H9 (cell line): Measurements from ENCODE around the gene ENTPD6. TPM values are rescaled to one million over a fixed set of nuclear protein-coding genes. Genes with fewer than 3 reads are reported as not detected.

Experiments
- DNase-seq: peaks from one replicate; pipeline ENCODE4 v3.0.0-alpha.2; 2017
- H2AFZ ChIP-seq: one replicate; pipeline ENCODE4 v1.6.1; 2013; ENCODE audit warnings: mild to moderate bottlenecking, low read length, control low read depth, moderate library complexity
- H2AK5ac ChIP-seq: 2 replicates; pipeline ENCODE4 v1.6.1; 2013; ENCODE audit warnings: low read length, control low read depth, mixed read lengths; ENCODE audit not compliant: insufficient read length
- H2BK120ac ChIP-seq: one replicate; pipeline ENCODE4 v1.6.1; 2013; ENCODE audit warnings: low read depth, mild to moderate bottlenecking, low read length, control low read depth, inconsistent platforms; ENCODE audit not compliant: poor library complexity, severe bottlenecking
- H2BK12ac ChIP-seq: 2 replicates; pipeline ENCODE4 v1.6.1; 2013; ENCODE audit warnings: low read length, control low read depth, mixed read lengths, low read depth; ENCODE audit not compliant: insufficient read length
- H2BK15ac ChIP-seq: 2 replicates; pipeline ENCODE4 v1.6.1; 2013; ENCODE audit warnings: low read depth, low read length, control low read depth
- H2BK20ac ChIP-seq: one replicate; pipeline ENCODE4 v1.6.1; 2013; ENCODE audit warnings: low read depth, mild to moderate bottlenecking, low read length, control low read depth, inconsistent platforms; ENCODE audit not compliant: poor library complexity, severe bottlenecking
- H2BK5ac ChIP-seq: 2 replicates; pipeline ENCODE4 v1.6.1; 2013; ENCODE audit warnings: low read length, control low read depth, mixed read lengths; ENCODE audit not compliant: insufficient read length
- H3K14ac ChIP-seq: 2 replicates; pipeline ENCODE4 v1.6.1; 2013; ENCODE audit warnings: low read length, control low read depth; ENCODE audit not compliant: insufficient read depth
- H3K18ac ChIP-seq: 2 replicates; pipeline ENCODE4 v1.6.1; 2013; ENCODE audit warnings: low read depth, mild to moderate bottlenecking, mixed read lengths, low read length, control low read depth; ENCODE audit not compliant: insufficient read length
- H3K23ac ChIP-seq: 2 replicates; pipeline ENCODE4 v1.6.1; 2013; ENCODE audit warnings: low read length, control low read depth, mixed read lengths, low read depth; ENCODE audit not compliant: insufficient read length
- H3K23me2 ChIP-seq: 2 replicates; pipeline ENCODE4 v1.6.1; 2013; ENCODE audit warnings: low read depth, mild to moderate bottlenecking, mixed read lengths, low read length, control low read depth; ENCODE audit not compliant: insufficient read length, poor library complexity, severe bottlenecking
- H3K27ac ChIP-seq: 2 replicates; pipeline ENCODE4 v1.5.1; 2013; ENCODE audit warnings: low read length, control low read depth, mixed read lengths, low read depth; ENCODE audit not compliant: insufficient read length
- H3K27me3 ChIP-seq: 2 replicates; pipeline ENCODE4 v1.6.1; 2013; ENCODE audit warnings: low read length, control low read depth, inconsistent platforms; ENCODE audit not compliant: insufficient read depth
- H3K4ac ChIP-seq: 2 replicates; pipeline ENCODE4 v1.6.1; 2013; ENCODE audit warnings: low read depth, mild to moderate bottlenecking, control low read depth, inconsistent platforms, low read length, moderate library complexity
- H3K4me1 ChIP-seq: 2 replicates; pipeline ENCODE4 v1.6.1; 2013; ENCODE audit warnings: low read length, control low read depth, inconsistent platforms; ENCODE audit not compliant: insufficient read depth
- H3K4me2 ChIP-seq: 2 replicates; pipeline ENCODE4 v1.6.1; 2013; ENCODE audit warnings: low read length, control low read depth, mixed read lengths; ENCODE audit not compliant: insufficient read length, insufficient read depth
- H3K56ac ChIP-seq: 2 replicates; pipeline ENCODE4 v1.6.1; 2013; ENCODE audit warnings: low read depth, mild to moderate bottlenecking, mixed read lengths, low read length, control low read depth; ENCODE audit not compliant: insufficient read length
- H3K79me1 ChIP-seq: 2 replicates; pipeline ENCODE4 v1.6.1; 2013; ENCODE audit warnings: low read depth, mild to moderate bottlenecking, moderate library complexity, low read length, control low read depth, inconsistent platforms; ENCODE audit not compliant: insufficient read depth, poor library complexity, severe bottlenecking
- H3K79me2 ChIP-seq: 2 replicates; pipeline ENCODE4 v1.6.1; 2013; ENCODE audit warnings: low read length, control low read depth, inconsistent platforms; ENCODE audit not compliant: insufficient read depth
- H3K9ac ChIP-seq: 2 replicates; pipeline ENCODE4 v1.6.1; 2013; ENCODE audit warnings: low read length, control low read depth, mixed read lengths; ENCODE audit not compliant: insufficient read length; ENCODE audit errors: extremely low read depth
- H3K9me3 ChIP-seq: one replicate; pipeline ENCODE4 v1.6.1; 2013; ENCODE audit warnings: low read depth, low read length, inconsistent platforms; ENCODE audit not compliant: control insufficient read depth
- H3T11ph ChIP-seq: one replicate; pipeline ENCODE4 v1.6.1; 2013; ENCODE audit warnings: mild to moderate bottlenecking, low read length, control low read depth, inconsistent platforms
- H4K20me1 ChIP-seq: one replicate; pipeline ENCODE4 v1.6.1; 2013; ENCODE audit not compliant: control insufficient read depth, insufficient read length, insufficient read depth
- H4K5ac ChIP-seq: 2 replicates; pipeline ENCODE4 v1.6.1; 2013; ENCODE audit warnings: low read depth, mild to moderate bottlenecking, mixed read lengths, low read length, control low read depth; ENCODE audit not compliant: insufficient read length
- H4K8ac ChIP-seq: replicated peaks from 2 replicates; pipeline ENCODE4 v1.6.1; 2013; ENCODE audit warnings: low read length, control low read depth, mixed read lengths, low read depth; ENCODE audit not compliant: insufficient read length
- H4K91ac ChIP-seq: 2 replicates; pipeline ENCODE4 v1.6.1; 2013; ENCODE audit warnings: low read depth, mild to moderate bottlenecking, moderate library complexity, mixed read lengths, low read length, control low read depth; ENCODE audit not compliant: insufficient read length
- H3K27ac Mint-ChIP-seq, 3 experiments: 2 replicates in 2 of 3; 3 replicates in 1 of 3; pipeline ENCODE4 v1.8.0; 2020 to 2021; ENCODE audit warnings: mixed read lengths in 3 of 3, mild to moderate bottlenecking in 1 of 3, moderate library complexity in 1 of 3
- H3K27me3 Mint-ChIP-seq: 2 replicates; pipeline ENCODE4 v1.8.0; 2021; ENCODE audit warnings: low read depth, mild to moderate bottlenecking, moderate library complexity, mixed read lengths
- H3K36me3 Mint-ChIP-seq, 3 experiments: 2 replicates in 2 of 3; 3 replicates in 1 of 3; pipeline ENCODE4 v1.8.0; 2020 to 2021; ENCODE audit warnings: low read depth in 3 of 3, mixed read lengths in 3 of 3; ENCODE audit not compliant: insufficient read depth in 1 of 3
- H3K4me1 Mint-ChIP-seq, 2 experiments: 2 replicates each; pipeline ENCODE4 v1.8.0; 2020; ENCODE audit warnings: mixed read lengths in 2 of 2
- H3K4me3 Mint-ChIP-seq, 2 experiments: 2 replicates in 1 of 2; 3 replicates in 1 of 2; pipeline ENCODE4 v1.8.0; 2020 to 2021; ENCODE audit warnings: mild to moderate bottlenecking in 2 of 2, mixed read lengths in 2 of 2, moderate library complexity in 1 of 2
- H3K9me3 Mint-ChIP-seq, 2 experiments: 2 replicates in 1 of 2; 3 replicates in 1 of 2; pipeline ENCODE4 v1.8.0; 2020; ENCODE audit warnings: mild to moderate bottlenecking in 2 of 2, mixed read lengths in 2 of 2, moderate library complexity in 1 of 2
- WGBS: extraction: QIAGEN DNeasy Blood & Tissue Kit; methylation state at CpG from one replicate; pipeline ENCODE4 v1.1.7; 2013; ENCODE audit warnings: missing lambda C conversion rate, low lambda C conversion rate, mixed read lengths; ENCODE audit not compliant: insufficient read length; ENCODE audit errors: extremely low coverage; 5-methylcytosine and 5-hydroxymethylcytosine counted together
- total RNA-seq: library from RNA; stranded (reverse); gene quantifications from 2 replicates; pipeline ENCODE4 v1.2.1, GENCODE V29; 2021
- TF ChIP-seq, protein P1 (sequence below): fragments of 200-600 bp; sonication (generic); conservative IDR thresholded peaks from 3 replicates; pipeline ENCODE4 v1.8.0; 2021; ENCODE audit warnings: antibody characterized with exemption, mild to moderate bottlenecking

The ENTPD6 gene
- total RNA-seq, 1 experiment from 2014 or later = 57.4 TPM

DNA sequence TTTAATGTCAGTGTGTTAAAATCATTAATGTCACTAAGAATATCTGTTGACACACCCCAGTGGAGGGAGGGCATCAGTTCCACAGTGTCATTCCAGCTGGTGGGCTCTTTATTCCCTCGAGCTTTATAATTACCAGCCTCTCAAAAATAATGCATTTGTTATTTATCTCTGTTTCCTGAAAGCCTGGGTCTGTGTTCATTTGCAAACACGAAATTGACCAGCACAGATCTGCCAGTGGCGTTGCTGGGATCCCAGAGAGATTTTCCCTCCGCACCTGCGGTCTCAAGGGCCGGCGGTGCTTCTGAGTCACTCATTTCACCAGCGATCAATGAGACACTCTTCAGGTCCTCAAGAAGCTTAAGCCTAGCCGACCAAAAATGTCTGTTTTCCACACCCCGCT, 46.7 kb downstream of the ENTPD6 start:
- Mint-ChIP-seq H3K4me3 (no peak overlapping the region), H3K27ac (peak overlapping the region in 1 of 3 experiments; percentile 53; a peak in 2 of 7 replicates)

More for the DNA sequence above, 46.7 kb downstream of the ENTPD6 start:
- H3K23me2 ChIP-seq = peaks cover 1% of the 10 kb centered on the region
- H3K9ac ChIP-seq = no peak overlapping the region
- H2BK120ac ChIP-seq = no peak overlapping the region
- no peak overlapping the region for H4K5ac ChIP-seq
- Mint-ChIP-seq H3K4me1 (peaks cover 35% of the 10 kb centered on the region in 2 experiments), H3K9me3 (peaks cover 2 to 6% of the 10 kb centered on the region in 2 experiments; a peak in 3 of 5 replicates), H3K36me3 (peaks cover 0 to 6% (median 0%) of the 10 kb centered on the region in 3 experiments; a peak in 1 of 7 replicates), H3K27me3 (peaks cover 16% of the 10 kb centered on the region)
- no peaks in the 10 kb centered on the region for H3K79me2 ChIP-seq
- no peak overlapping the region for H2BK20ac ChIP-seq
- H3K9me3 ChIP-seq = no peaks in the 10 kb centered on the region
- no CpG with 5 or more reads among the region's 10 CpGs for WGBS
- no peaks in the 10 kb centered on the region for H4K20me1 ChIP-seq
- H2BK15ac ChIP-seq = no peak overlapping the region
- no peak overlapping the region for H2BK12ac ChIP-seq
- H3K27me3 ChIP-seq = no peaks in the 10 kb centered on the region; the same call in 1 of the 2 replicates
- peak; percentile 12 for DNase-seq
- no peak overlapping the region for H3K56ac ChIP-seq
- no peaks in the 10 kb centered on the region for H3K79me1 ChIP-seq
- no peak overlapping the region for H3K4ac ChIP-seq
- TF ChIP-seq, protein P1, sequence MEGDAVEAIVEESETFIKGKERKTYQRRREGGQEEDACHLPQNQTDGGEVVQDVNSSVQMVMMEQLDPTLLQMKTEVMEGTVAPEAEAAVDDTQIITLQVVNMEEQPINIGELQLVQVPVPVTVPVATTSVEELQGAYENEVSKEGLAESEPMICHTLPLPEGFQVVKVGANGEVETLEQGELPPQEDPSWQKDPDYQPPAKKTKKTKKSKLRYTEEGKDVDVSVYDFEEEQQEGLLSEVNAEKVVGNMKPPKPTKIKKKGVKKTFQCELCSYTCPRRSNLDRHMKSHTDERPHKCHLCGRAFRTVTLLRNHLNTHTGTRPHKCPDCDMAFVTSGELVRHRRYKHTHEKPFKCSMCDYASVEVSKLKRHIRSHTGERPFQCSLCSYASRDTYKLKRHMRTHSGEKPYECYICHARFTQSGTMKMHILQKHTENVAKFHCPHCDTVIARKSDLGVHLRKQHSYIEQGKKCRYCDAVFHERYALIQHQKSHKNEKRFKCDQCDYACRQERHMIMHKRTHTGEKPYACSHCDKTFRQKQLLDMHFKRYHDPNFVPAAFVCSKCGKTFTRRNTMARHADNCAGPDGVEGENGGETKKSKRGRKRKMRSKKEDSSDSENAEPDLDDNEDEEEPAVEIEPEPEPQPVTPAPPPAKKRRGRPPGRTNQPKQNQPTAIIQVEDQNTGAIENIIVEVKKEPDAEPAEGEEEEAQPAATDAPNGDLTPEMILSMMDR = no peak
- H2AK5ac ChIP-seq = no peak overlapping the region
- no peak overlapping the region for H3T11ph ChIP-seq
- no peak overlapping the region for H3K27ac ChIP-seq
- H3K14ac ChIP-seq = no peak overlapping the region
- no peak overlapping the region for H4K8ac ChIP-seq
- H3K4me1 ChIP-seq = no peaks in the 10 kb centered on the region
- no peak overlapping the region for H2BK5ac ChIP-seq
- no peak overlapping the region for H3K4me2 ChIP-seq
- H4K91ac ChIP-seq = no peak overlapping the region
- H3K23ac ChIP-seq = no peak overlapping the region
- H2AFZ ChIP-seq = no peak overlapping the region
- no peak overlapping the region for H3K18ac ChIP-seq
